Esophagus (tissue), 2 donors: Measurements from ENCODE around the gene AZGP1. TPM values are rescaled to one million over a fixed set of nuclear protein-coding genes. Genes with fewer than 3 reads are reported as not detected.

Experiments
- H3K27ac ChIP-seq, 2 donors: one replicate each; pipeline ENCODE4 v1.5.1; 2013; ENCODE audit warnings: low read depth in 2 of 2, mild to moderate bottlenecking in 2 of 2, inconsistent platforms in 1 of 2, low read length in 1 of 2, moderate library complexity in 1 of 2
- H3K27me3 ChIP-seq, 2 donors: one replicate each; pipeline ENCODE4 v1.6.1; 2013; ENCODE audit warnings: low read length in 2 of 2, control low read depth in 1 of 2, mild to moderate bottlenecking in 1 of 2; ENCODE audit not compliant: insufficient read depth in 2 of 2, control insufficient read depth in 1 of 2
- H3K36me3 ChIP-seq, 2 donors: one replicate each; pipeline ENCODE4 v1.6.1; 2013; ENCODE audit warnings: low read length in 1 of 2; ENCODE audit not compliant: control insufficient read depth in 2 of 2, insufficient read depth in 2 of 2
- H3K4me1 ChIP-seq, 2 donors: one replicate each; pipeline ENCODE4 v1.6.1; 2013; ENCODE audit warnings: low read length in 1 of 2; ENCODE audit not compliant: control insufficient read depth in 2 of 2, insufficient read depth in 2 of 2
- H3K4me3 ChIP-seq, 2 donors: one replicate each; pipeline ENCODE4 v1.5.1; 2013; ENCODE audit warnings: low read length in 2 of 2, mild to moderate bottlenecking in 2 of 2, low read depth in 1 of 2, moderate library complexity in 1 of 2
- H3K9me3 ChIP-seq, 2 donors: one replicate each; pipeline ENCODE4 v1.6.1; 2013; ENCODE audit warnings: mild to moderate bottlenecking in 2 of 2, low read depth in 1 of 2, low read length in 1 of 2, moderate library complexity in 1 of 2; ENCODE audit not compliant: control insufficient read depth in 2 of 2, insufficient read depth in 1 of 2
- WGBS, 2 donors: extraction: QIAGEN DNeasy Blood & Tissue Kit; methylation state at CpG; one replicate each; pipeline ENCODE4 v1.1.7; 2013; 5-methylcytosine and 5-hydroxymethylcytosine counted together
- polyA plus RNA-seq, 2 donors: library from polyadenylated mRNA; stranded (reverse); fragments of 200-250 nt; gene quantifications; one replicate each; pipeline ENCODE4 v1.2.3, GENCODE V29; 2013
- donor health status: healthy with polysubstance abuse.
- donor health status: Bipolar disorder and iron deficiency.

Gene AZGP1
- polyA plus RNA-seq = 1 to 10 TPM; 1.6 to 2.0 TPM

GRCh38 chr7:99975782-99976521 is at the start of gene AZGP1:
AZGP1 (minus strand) TSS chr7:99976031; CDS start chr7:99976020, 11 bp downstream.
- 61 to 64% methylated on average over 5 of the region's 5 CpGs for WGBS, 2 donors
- Histone ChIP-seq H3K4me3 (no peak within 1 kb of the TSS), H3K9me3 (no peaks in the 10 kb centered on the region), H3K27me3 (no peaks in the 10 kb centered on the region), H3K27ac (no peak within 1 kb of the TSS), H3K36me3 (no peaks in the 10 kb centered on the region), H3K4me1 (no peaks in the 10 kb centered on the region)

- H3K4me1 ChIP-seq = peaks cover 0 to 7% of the 10 kb centered on the region in 2 donors
Measured at GRCh38 chr7:100024020-100024619, 48.3 kb upstream of the AZGP1 start.

GRCh38 chr7:100023526-100023925 is 47.7 kb upstream of the AZGP1 start:
- Histone ChIP-seq H3K36me3 (peaks cover 14 to 16% of the 10 kb centered on the region in 2 donors), H3K4me3 (no peak overlapping the region), H3K9me3 (no peaks in the 10 kb centered on the region), H3K27ac (peak overlapping the region; percentile 73 to 87), H3K4me1 (peaks cover 0 to 7% of the 10 kb centered on the region in 2 donors), H3K27me3 (no peaks in the 10 kb centered on the region)
- 72% methylated on average over 12 of the region's 12 CpGs for WGBS, 2 donors

More at GRCh38 chr7:100024020-100024619, 48.3 kb upstream of the AZGP1 start:
- Histone ChIP-seq H3K27ac (peak overlapping the region; percentile 73 to 87), H3K36me3 (peaks cover 14 to 16% of the 10 kb centered on the region in 2 donors), H3K9me3 (no peaks in the 10 kb centered on the region), H3K27me3 (no peaks in the 10 kb centered on the region), H3K4me3 (no peak overlapping the region)
- 62 to 71% methylated on average over 12 of the region's 12 CpGs for WGBS, 2 donors

GRCh38 chr7:100022621-100023020 is 46.8 kb upstream of the AZGP1 start:
- Histone ChIP-seq H3K4me3 (no peak overlapping the region), H3K4me1 (peaks cover 0 to 7% of the 10 kb centered on the region in 2 donors), H3K27ac (peak overlapping the region; percentile 73 to 87), H3K36me3 (peaks cover 14 to 16% of the 10 kb centered on the region in 2 donors), H3K27me3 (no peaks in the 10 kb centered on the region), H3K9me3 (no peaks in the 10 kb centered on the region)
- WGBS, 2 donors = 38 to 44% methylated on average over 5 of the region's 5 CpGs

GRCh38 chr7:100021297-100021696 is 45.5 kb upstream of the AZGP1 start:
- Histone ChIP-seq H3K27ac (peak overlapping the region; percentile 68 to 69), H3K36me3 (peaks cover 9 to 16% of the 10 kb centered on the region in 2 donors)

GRCh38 chr7:100019908-100020307 is 44.1 kb upstream of the AZGP1 start:
- H3K4me3 ChIP-seq = no peak overlapping the region
- 67 to 70% methylated on average over 7 of the region's 7 CpGs for WGBS, 2 donors
- H3K27ac ChIP-seq = no peak overlapping the region
- peaks cover 0 to 7% of the 10 kb centered on the region in 2 donors for H3K4me1 ChIP-seq
- no peaks in the 10 kb centered on the region for H3K27me3 ChIP-seq
- no peaks in the 10 kb centered on the region for H3K9me3 ChIP-seq
- H3K36me3 ChIP-seq = peaks cover 9 to 16% of the 10 kb centered on the region in 2 donors

More at GRCh38 chr7:100021297-100021696, 45.5 kb upstream of the AZGP1 start:
- WGBS, 2 donors = 78 to 83% methylated on average over 3 of the region's 3 CpGs
- Histone ChIP-seq H3K4me3 (no peak overlapping the region), H3K9me3 (no peaks in the 10 kb centered on the region), H3K4me1 (peaks cover 0 to 7% of the 10 kb centered on the region in 2 donors), H3K27me3 (no peaks in the 10 kb centered on the region)

- no peaks in the 10 kb centered on the region for H3K4me1 ChIP-seq
- no peaks in the 10 kb centered on the region for H3K27me3 ChIP-seq
- no peaks in the 10 kb centered on the region for H3K9me3 ChIP-seq
- H3K4me3 ChIP-seq = peak overlapping the region in 1 of 2 donors; percentile 95
- peaks cover 0 to 4% of the 10 kb centered on the region in 2 donors for H3K36me3 ChIP-seq
- peak overlapping the region in 1 of 2 donors; percentile 64 for H3K27ac ChIP-seq
- WGBS, 2 donors = 61 to 65% methylated on average over 5 of the region's 5 CpGs
Measured at GRCh38 chr7:100017875-100018274, 42.0 kb upstream of the AZGP1 start.

GRCh38 chr7:100017300-100017699 is 41.5 kb upstream of the AZGP1 start:
- no peaks in the 10 kb centered on the region for H3K27me3 ChIP-seq
- WGBS, 2 donors = 37 to 42% methylated on average over 11 of the region's 11 CpGs
- peak overlapping the region in 1 of 2 donors; percentile 95 for H3K4me3 ChIP-seq
- peaks cover 2 to 3% of the 10 kb centered on the region in 2 donors for H3K4me1 ChIP-seq
- no peaks in the 10 kb centered on the region for H3K9me3 ChIP-seq
- peak overlapping the region; percentile 64 for H3K27ac ChIP-seq
- peaks cover 0 to 4% of the 10 kb centered on the region in 2 donors for H3K36me3 ChIP-seq

GRCh38 chr7:100016215-100016901 is 40.5 kb upstream of the AZGP1 start:
- peaks cover 2 to 3% of the 10 kb centered on the region in 2 donors for H3K4me1 ChIP-seq
- WGBS, 2 donors = 15 to 17% methylated on average over 11 of the region's 11 CpGs
- H3K9me3 ChIP-seq = no peaks in the 10 kb centered on the region

More at GRCh38 chr7:100016215-100016901, 40.5 kb upstream of the AZGP1 start:
- no peaks in the 10 kb centered on the region for H3K27me3 ChIP-seq
- H3K4me3 ChIP-seq = peak overlapping the region; percentile 84 to 95
- peak overlapping the region; percentile 93 to 97 for H3K27ac ChIP-seq
- H3K36me3 ChIP-seq = peaks cover 0 to 4% of the 10 kb centered on the region in 2 donors
